Measurements from ENCODE around the gene PRDX5. TPM values are rescaled to one million over a fixed set of nuclear protein-coding genes. Genes with fewer than 3 reads are reported as not detected.
A peak's percentile ranks its signal among the peaks of the same experiment; 100 is the strongest.

The PRDX5 gene
- total RNA-seq, 1 experiment from 2014 or later = 206 TPM

DNA sequence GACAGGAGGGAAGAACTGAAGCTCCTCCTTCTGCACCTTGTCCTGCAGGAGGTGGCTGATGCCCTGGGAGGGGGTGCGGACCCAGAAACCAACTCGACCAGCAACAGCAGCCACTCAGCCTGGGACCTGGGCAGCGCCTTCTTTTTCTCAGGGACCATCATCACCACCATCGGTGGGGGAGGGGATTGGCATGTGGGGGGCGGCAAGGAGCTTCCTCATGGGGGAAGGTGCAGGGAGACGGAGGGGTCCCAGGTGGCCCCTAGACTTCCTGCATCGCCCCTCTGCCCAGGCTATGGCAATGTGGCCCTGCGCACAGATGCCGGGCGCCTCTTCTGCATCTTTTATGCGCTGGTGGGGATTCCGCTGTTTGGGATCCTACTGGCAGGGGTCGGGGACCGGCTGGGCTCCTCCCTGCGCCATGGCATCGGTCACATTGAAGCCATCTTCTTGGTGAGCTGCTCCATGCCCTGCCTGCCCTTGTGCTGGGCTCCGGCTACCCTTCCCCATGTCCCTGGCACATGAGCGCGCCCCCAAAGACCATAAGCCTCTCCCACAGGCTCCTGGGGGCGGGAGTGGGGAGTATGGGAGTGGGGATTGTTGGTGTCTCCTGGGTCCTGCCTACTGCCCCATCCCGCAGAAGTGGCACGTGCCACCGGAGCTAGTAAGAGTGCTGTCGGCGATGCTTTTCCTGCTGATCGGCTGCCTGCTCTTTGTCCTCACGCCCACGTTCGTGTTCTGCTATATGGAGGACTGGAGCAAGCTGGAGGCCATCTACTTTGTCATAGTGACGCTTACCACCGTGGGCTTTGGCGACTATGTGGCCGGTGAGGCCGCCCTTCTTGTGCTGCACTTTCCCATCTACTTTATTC, 20.9 kb upstream of the PRDX5 start:
- ChIA-PET CTCF (no interaction called here), POLR2A (ENCODE audit: low non-redundant PET) (no interaction called here)
- no TSS peak for BruUV-seq (replicated peaks)
- Histone ChIP-seq H3K36me3 (ENCODE audit: insufficient read depth, low read length, poor library complexity, severe bottlenecking) (no peaks in the 10 kb centered on the region), H3K4me3 (ENCODE audit: low read depth, low read length, poor library complexity, severe bottlenecking) (no peak overlapping the region), H3K27ac (ENCODE audit: low read depth, low read length, poor library complexity, severe bottlenecking) (no peak overlapping the region), H3K9me3 (ENCODE audit: low read depth, low read length, poor library complexity, severe bottlenecking) (no peaks in the 10 kb centered on the region), H3K4me1 (ENCODE audit: insufficient read depth, low read length, poor library complexity, severe bottlenecking) (peaks cover 19% of the 10 kb centered on the region), H3K27me3 (replicated peaks; ENCODE audit: insufficient read depth, low read depth, low read length, poor library complexity) (peaks cover 28% of the 10 kb centered on the region)
- no peak for DNase-seq (ENCODE audit: low spot score)
- intact Hi-C loops (cut with micrococcal nuclease; ENCODE audit: unreplicated experiment) = no loop called here
- TF ChIP-seq, protein P1, sequence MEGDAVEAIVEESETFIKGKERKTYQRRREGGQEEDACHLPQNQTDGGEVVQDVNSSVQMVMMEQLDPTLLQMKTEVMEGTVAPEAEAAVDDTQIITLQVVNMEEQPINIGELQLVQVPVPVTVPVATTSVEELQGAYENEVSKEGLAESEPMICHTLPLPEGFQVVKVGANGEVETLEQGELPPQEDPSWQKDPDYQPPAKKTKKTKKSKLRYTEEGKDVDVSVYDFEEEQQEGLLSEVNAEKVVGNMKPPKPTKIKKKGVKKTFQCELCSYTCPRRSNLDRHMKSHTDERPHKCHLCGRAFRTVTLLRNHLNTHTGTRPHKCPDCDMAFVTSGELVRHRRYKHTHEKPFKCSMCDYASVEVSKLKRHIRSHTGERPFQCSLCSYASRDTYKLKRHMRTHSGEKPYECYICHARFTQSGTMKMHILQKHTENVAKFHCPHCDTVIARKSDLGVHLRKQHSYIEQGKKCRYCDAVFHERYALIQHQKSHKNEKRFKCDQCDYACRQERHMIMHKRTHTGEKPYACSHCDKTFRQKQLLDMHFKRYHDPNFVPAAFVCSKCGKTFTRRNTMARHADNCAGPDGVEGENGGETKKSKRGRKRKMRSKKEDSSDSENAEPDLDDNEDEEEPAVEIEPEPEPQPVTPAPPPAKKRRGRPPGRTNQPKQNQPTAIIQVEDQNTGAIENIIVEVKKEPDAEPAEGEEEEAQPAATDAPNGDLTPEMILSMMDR (conservative IDR thresholded peaks at IDR 0.05; ENCODE audit: low read depth, low read length) = no peak
- TF ChIP-seq EZH2 (IDR thresholded peaks at IDR 0.05; ENCODE audit: borderline replicate concordance, low read depth, low read length, poor library complexity, severe bottlenecking) = no peak

DNA sequence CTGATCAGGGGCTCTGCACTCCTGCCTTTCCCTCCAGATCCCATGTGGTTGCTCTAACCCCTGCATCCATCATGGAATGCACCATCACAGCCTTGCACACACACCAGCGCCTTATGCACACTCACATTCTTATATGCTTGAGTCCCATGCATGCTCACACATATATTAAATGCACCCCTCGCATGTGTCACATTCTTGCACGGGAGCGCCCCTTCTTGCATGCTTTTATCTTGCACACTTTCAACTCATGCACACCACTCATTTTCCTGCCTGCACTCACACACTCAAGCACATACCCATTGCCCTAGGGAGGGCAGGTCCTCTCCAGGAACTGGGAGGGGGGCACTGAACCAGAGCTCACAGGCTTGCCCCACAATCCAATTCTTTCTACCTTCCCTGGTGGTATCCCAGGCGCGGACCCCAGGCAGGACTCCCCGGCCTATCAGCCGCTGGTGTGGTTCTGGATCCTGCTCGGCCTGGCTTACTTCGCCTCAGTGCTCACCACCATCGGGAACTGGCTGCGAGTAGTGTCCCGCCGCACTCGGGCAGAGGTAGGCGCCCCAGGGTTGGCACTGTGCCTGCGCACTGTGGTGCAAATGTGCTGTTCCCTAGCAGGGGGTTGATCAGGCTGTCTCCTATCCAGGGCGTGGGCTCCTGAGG, 20.1 kb upstream of the PRDX5 start:
- TF ChIP-seq, protein P1 (conservative IDR thresholded peaks at IDR 0.05; ENCODE audit: low read depth, low read length) = no peak
- no peak for TF ChIP-seq EZH2 (IDR thresholded peaks at IDR 0.05; ENCODE audit: borderline replicate concordance, low read depth, low read length, poor library complexity, severe bottlenecking)
- POLR2A ChIA-PET (ENCODE audit: low non-redundant PET) = no interaction called here
- H3K4me3 ChIP-seq (ENCODE audit: low read depth, low read length, poor library complexity, severe bottlenecking) = no peak overlapping the region
- peaks cover 20% of the 10 kb centered on the region for H3K27me3 ChIP-seq (replicated peaks; ENCODE audit: insufficient read depth, low read depth, low read length, poor library complexity)
- BruUV-seq (replicated peaks) = no TSS peak
- H3K27ac ChIP-seq (ENCODE audit: low read depth, low read length, poor library complexity, severe bottlenecking) = no peak overlapping the region
- intact Hi-C loops (cut with micrococcal nuclease; ENCODE audit: unreplicated experiment) = no loop called here
- CTCF ChIA-PET = no interaction called here
- DNase-seq (ENCODE audit: low spot score) = no peak
- H3K4me1 ChIP-seq (ENCODE audit: insufficient read depth, low read length, poor library complexity, severe bottlenecking) = peaks cover 17% of the 10 kb centered on the region
- H3K36me3 ChIP-seq (ENCODE audit: insufficient read depth, low read length, poor library complexity, severe bottlenecking) = no peaks in the 10 kb centered on the region
- H3K9me3 ChIP-seq (ENCODE audit: low read depth, low read length, poor library complexity, severe bottlenecking) = no peaks in the 10 kb centered on the region

DNA sequence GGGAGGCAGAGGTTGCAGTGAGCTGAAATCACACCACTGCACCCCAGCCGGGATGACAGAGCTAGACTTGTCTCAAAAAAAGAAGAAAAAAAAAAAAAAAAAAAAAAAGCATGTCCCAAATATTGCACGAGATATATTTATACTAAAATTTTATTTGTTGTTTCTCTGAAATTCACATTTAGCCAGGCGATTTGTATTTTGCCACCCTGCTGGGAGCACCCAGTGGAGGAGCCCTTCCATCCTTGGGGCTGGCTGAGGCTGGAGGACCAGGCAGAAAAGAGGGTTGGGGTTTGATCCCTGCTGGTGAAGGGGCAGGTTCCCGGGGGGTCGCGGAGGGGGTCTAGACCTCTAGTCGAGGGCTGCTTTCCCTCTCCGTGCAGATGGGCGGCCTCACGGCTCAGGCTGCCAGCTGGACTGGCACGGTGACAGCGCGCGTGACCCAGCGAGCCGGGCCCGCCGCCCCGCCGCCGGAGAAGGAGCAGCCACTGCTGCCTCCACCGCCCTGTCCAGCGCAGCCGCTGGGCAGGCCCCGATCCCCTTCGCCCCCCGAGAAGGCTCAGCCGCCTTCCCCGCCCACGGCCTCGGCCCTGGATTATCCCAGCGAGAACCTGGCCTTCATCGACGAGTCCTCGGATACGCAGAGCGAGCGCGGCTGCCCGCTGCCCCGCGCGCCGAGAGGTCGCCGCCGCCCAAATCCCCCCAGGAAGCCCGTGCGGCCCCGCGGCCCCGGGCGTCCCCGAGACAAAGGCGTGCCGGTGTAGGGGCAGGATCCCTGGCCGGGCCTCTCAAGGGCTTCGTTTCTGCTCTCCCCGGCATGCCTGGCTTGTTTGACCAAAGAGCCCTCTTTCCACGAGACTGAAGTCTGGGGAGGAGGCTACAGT, 18.7 kb upstream of the PRDX5 start:
- Histone ChIP-seq H3K4me1 (ENCODE audit: insufficient read depth, low read length, poor library complexity, severe bottlenecking) (peaks cover 22% of the 10 kb centered on the region), H3K27me3 (replicated peaks; ENCODE audit: insufficient read depth, low read depth, low read length, poor library complexity) (peaks cover 13% of the 10 kb centered on the region), H3K36me3 (ENCODE audit: insufficient read depth, low read length, poor library complexity, severe bottlenecking) (no peaks in the 10 kb centered on the region), H3K4me3 (ENCODE audit: low read depth, low read length, poor library complexity, severe bottlenecking) (peak overlapping the region; percentile 38), H3K27ac (ENCODE audit: low read depth, low read length, poor library complexity, severe bottlenecking) (no peak overlapping the region), H3K9me3 (ENCODE audit: low read depth, low read length, poor library complexity, severe bottlenecking) (no peaks in the 10 kb centered on the region)
- no peak for DNase-seq (ENCODE audit: low spot score)
- BruUV-seq (replicated peaks) = no TSS peak
- intact Hi-C loops (cut with micrococcal nuclease; ENCODE audit: unreplicated experiment) = no loop called here
- ChIA-PET POLR2A (ENCODE audit: low non-redundant PET) (no interaction called here), CTCF (interaction anchor here (0.6 kb wide), 1 partner anchor 56 kb away, joined by 7 read pairs; no protein-coding TSS in a partner anchor)
- TF ChIP-seq, protein P1 (conservative IDR thresholded peaks at IDR 0.05; ENCODE audit: low read depth, low read length) = no peak
- no peak for TF ChIP-seq EZH2 (IDR thresholded peaks at IDR 0.05; ENCODE audit: borderline replicate concordance, low read depth, low read length, poor library complexity, severe bottlenecking)
